GM23338 (cell line): ENCODE measurements around the gene PRPSAP2. TPM values are rescaled to one million over a fixed set of nuclear protein-coding genes. Genes with fewer than 3 reads are reported as not detected.

ENCODE experiments used
- ATAC-seq: fragments of 200-7000 bp; cut with Tn5 transposase; 3 replicates; pipeline ENCODE4 v1.9.1; 2020
- DNase-seq: peaks from one replicate; pipeline ENCODE4 v3.0.0-alpha.2; 2015; ENCODE audit warnings: low spot score
- H2AFZ ChIP-seq: fragments of 200-600 bp; sonication (generic); 2 replicates; pipeline ENCODE4 v1.8.0; 2016; ENCODE audit warnings: antibody characterized with exemption, mild to moderate bottlenecking, moderate library complexity
- H3F3A ChIP-seq: fragments of 200-600 bp; sonication (generic); replicated peaks from 2 replicates; pipeline ENCODE4 v1.8.0; 2017; ENCODE audit warnings: antibody characterized with exemption, mixed run types, low read depth
- H3K27ac ChIP-seq: fragments of 200-600 bp; sonication (generic); 2 replicates; pipeline ENCODE4 v1.6.1; 2016; ENCODE audit warnings: low read depth
- H3K27me3 ChIP-seq: fragments of 200-600 bp; sonication (generic); 2 replicates; pipeline ENCODE4 v1.8.0; 2016; ENCODE audit warnings: mild to moderate bottlenecking, mixed run types, moderate library complexity; ENCODE audit not compliant: insufficient read depth
- H3K36me3 ChIP-seq: fragments of 200-600 bp; sonication (generic); 2 replicates; pipeline ENCODE4 v1.8.0; 2016; ENCODE audit warnings: mild to moderate bottlenecking; ENCODE audit not compliant: insufficient read depth
- H3K4me1 ChIP-seq: fragments of 200-600 bp; sonication (generic); 2 replicates; pipeline ENCODE4 v1.8.0; 2016; ENCODE audit warnings: mild to moderate bottlenecking, moderate library complexity; ENCODE audit not compliant: insufficient read depth
- H3K4me2 ChIP-seq: fragments of 200-600 bp; sonication (generic); 2 replicates; pipeline ENCODE4 v1.7.1; 2017; ENCODE audit warnings: mixed run types
- H3K4me3 ChIP-seq: fragments of 200-600 bp; sonication (generic); 2 replicates; pipeline ENCODE4 v1.6.1; 2016; ENCODE audit warnings: mixed run types
- H3K79me2 ChIP-seq: fragments of 200-600 bp; sonication (generic); replicated peaks from 2 replicates; pipeline ENCODE4 v1.8.0; 2017; ENCODE audit warnings: mild to moderate bottlenecking; ENCODE audit not compliant: insufficient read depth
- H3K9me2 ChIP-seq: fragments of 200-600 bp; sonication (generic); 2 replicates; pipeline ENCODE4 v1.8.0; 2017; ENCODE audit not compliant: insufficient read depth
- H4K20me1 ChIP-seq: fragments of 200-600 bp; sonication (generic); replicated peaks from 2 replicates; pipeline ENCODE4 v1.8.0; 2017; ENCODE audit warnings: mild to moderate bottlenecking; ENCODE audit not compliant: insufficient read depth
- H3K27ac Mint-ChIP-seq: 2 replicates; pipeline ENCODE4 v1.8.0; 2020; ENCODE audit warnings: inconsistent platforms, mild to moderate bottlenecking, moderate library complexity, mixed read lengths
- H3K27me3 Mint-ChIP-seq: 3 replicates; pipeline ENCODE4 v1.8.0; 2022; ENCODE audit warnings: low read depth, mild to moderate bottlenecking, moderate library complexity, mixed read lengths, inconsistent platforms; ENCODE audit not compliant: insufficient read depth, poor library complexity
- H3K36me3 Mint-ChIP-seq: 3 replicates; pipeline ENCODE4 v1.8.0; 2021; ENCODE audit warnings: low read depth, mild to moderate bottlenecking, inconsistent platforms, moderate library complexity, mixed read lengths
- H3K4me1 Mint-ChIP-seq: 3 replicates; pipeline ENCODE4 v1.8.0; 2020; ENCODE audit warnings: mild to moderate bottlenecking, inconsistent platforms, mixed read lengths
- H3K4me3 Mint-ChIP-seq: 3 replicates; pipeline ENCODE4 v1.8.0; 2021; ENCODE audit warnings: moderate library complexity, mild to moderate bottlenecking, inconsistent platforms, mixed read lengths
- H3K9me3 Mint-ChIP-seq: 3 replicates; pipeline ENCODE4 v1.8.0; 2020; ENCODE audit warnings: moderate library complexity, mild to moderate bottlenecking, inconsistent platforms, mixed read lengths
- CREB1 ChIP-seq: fragments of 250-450 bp; sonication (Bioruptor Pico); IDR thresholded peaks from 2 replicates; pipeline ENCODE4 v1.5.0; 2020; ENCODE audit warnings: low read depth, mild to moderate bottlenecking, moderate library complexity
- CTCF ChIP-seq, 2 experiments: fragments of 200-600 bp in 1 of 2; sonication (generic) in 1 of 2; conservative IDR thresholded peaks; 2 replicates each; pipeline versions ENCODE4 v1.5.1 to v1.6.1; 2016 to 2017; ENCODE audit warnings: antibody characterized with exemption in 2 of 2, low read depth in 2 of 2, mild to moderate bottlenecking in 2 of 2, moderate library complexity in 1 of 2
- ETS1 ChIP-seq: IDR thresholded peaks from 2 replicates; pipeline ENCODE4 v1.6.1; 2016; ENCODE audit warnings: antibody characterized with exemption
- EZH2 ChIP-seq: fragments of 200-600 bp; sonication (generic); IDR thresholded peaks from one replicate; pipeline ENCODE4 v1.8.0; 2017; ENCODE audit warnings: antibody characterized with exemption, mild to moderate bottlenecking, low read depth; ENCODE audit not compliant: unreplicated experiment
- EZH2phosphoT487 ChIP-seq: fragments of 200-600 bp; sonication (generic); IDR thresholded peaks from one replicate; pipeline ENCODE4 v1.8.1; 2018; ENCODE audit warnings: antibody characterized with exemption; ENCODE audit not compliant: unreplicated experiment
- NANOG ChIP-seq: IDR thresholded peaks from 2 replicates; pipeline ENCODE4 v1.6.1; 2016; ENCODE audit warnings: antibody characterized with exemption, borderline replicate concordance
- POLR2AphosphoS5 ChIP-seq: IDR thresholded peaks from 2 replicates; pipeline ENCODE4 v1.6.1; 2016; ENCODE audit warnings: antibody characterized with exemption, low read depth
- STAT1 ChIP-seq: IDR thresholded peaks from one replicate; pipeline ENCODE4 v1.6.1; 2016; ENCODE audit warnings: antibody characterized with exemption; ENCODE audit not compliant: unreplicated experiment
- ZNF114 ChIP-seq: fragments of 250-450 bp; sonication (Bioruptor Pico); IDR thresholded peaks from 2 replicates; pipeline ENCODE4 v1.5.0; 2020; ENCODE audit warnings: mild to moderate bottlenecking, moderate library complexity
- polyA plus RNA-seq: library from polyadenylated mRNA; unstranded; fragments of >200 nt; fragmentation: Nextera tagmentation; extraction: Ambion mirVana; gene quantifications from 2 replicates; pipeline ENCODE4 v1.2.1, GENCODE V29; 2016
- total RNA-seq: library from RNA; depleted of rRNA; stranded (reverse); fragments of >200 nt; shearing (Covaris generic); gene quantifications from 2 replicates; pipeline ENCODE4 v1.2.3, GENCODE V29; 2014
- TF ChIP-seq, protein P1 (sequence below): IDR thresholded peaks from one replicate; pipeline ENCODE4 v1.6.1; 2018; ENCODE audit warnings: antibody characterized with exemption; ENCODE audit not compliant: unreplicated experiment

Gene PRPSAP2
- total and polyA plus RNA-seq, 2 experiments from 2014 or later, result 34.6 to 54.4 TPM

DNA sequence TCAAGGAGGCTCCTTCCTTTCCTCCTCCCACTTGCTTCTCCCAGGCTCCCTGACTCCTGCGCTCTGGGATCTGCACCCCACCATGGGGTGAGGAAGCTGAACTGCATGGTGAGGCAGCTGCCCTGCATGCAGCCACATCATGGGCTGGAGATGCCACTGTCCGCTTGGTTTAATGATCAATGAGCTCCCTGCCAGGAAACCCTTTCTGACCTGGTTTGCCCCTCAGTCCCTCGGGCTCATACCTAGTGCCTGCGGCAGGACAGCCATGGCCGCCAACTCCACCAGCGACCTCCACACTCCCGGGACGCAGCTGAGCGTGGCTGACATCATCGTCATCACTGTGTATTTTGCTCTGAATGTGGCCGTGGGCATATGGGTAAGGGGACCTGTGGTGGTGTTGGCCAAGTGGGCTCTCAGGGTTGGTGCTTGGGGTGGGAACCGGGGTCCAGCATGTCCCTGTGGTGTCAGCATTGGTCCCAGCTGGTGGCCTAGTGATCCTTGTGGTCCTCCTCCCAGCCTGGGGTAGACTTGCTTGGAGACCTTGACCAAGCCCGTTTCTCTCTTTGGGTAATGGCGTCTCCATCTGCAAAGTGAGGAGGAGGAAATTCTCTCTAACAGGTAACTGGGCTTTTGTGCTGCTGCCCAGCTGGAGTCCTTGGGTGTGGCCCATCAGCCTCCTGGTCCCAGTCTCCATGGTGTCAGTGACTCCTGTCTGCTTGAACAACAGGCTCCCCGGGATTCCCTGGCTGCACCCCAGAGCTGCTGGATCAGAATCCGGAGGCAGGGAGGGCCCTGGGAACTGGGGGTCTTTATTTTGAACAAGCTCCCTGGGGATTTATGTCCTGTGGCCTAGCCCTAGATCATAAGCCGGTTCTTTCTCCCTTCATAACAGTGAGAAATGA lies 94.3 kb downstream of the PRPSAP2 start, which contains the start of gene SLC5A10:
TSS of gene SLC5A10 (plus strand) at position 225 of the 902 bp plus-strand sequence. CDS start at position 266, 41 bp downstream.
- peak; percentile 64 for DNase-seq
- Histone ChIP-seq H3K9me2 (no peaks in the 10 kb centered on the region), H3K27ac (no peak within 1 kb of the TSS), H2AFZ (peak within 1 kb of the TSS; percentile 74; the same call in 1 of the 2 replicates), H4K20me1 (no peaks in the 10 kb centered on the region), H3F3A (no peaks in the 10 kb centered on the region), H3K4me3 (no peak within 1 kb of the TSS), H3K79me2 (no peaks in the 10 kb centered on the region), H3K4me1 (no peaks in the 10 kb centered on the region), H3K27me3 (no peaks in the 10 kb centered on the region), H3K36me3 (no peaks in the 10 kb centered on the region), H3K4me2 (no peak within 1 kb of the TSS)
- peaks cover 2% of the 10 kb centered on the region; the same call in 1 of the 3 replicates for H3K9me3 Mint-ChIP-seq
- H3K4me1 Mint-ChIP-seq, result no peaks in the 10 kb centered on the region
- no peak within 1 kb of the TSS for H3K4me3 Mint-ChIP-seq
- no peaks in the 10 kb centered on the region for H3K36me3 Mint-ChIP-seq
- TF ChIP-seq EZH2phosphoT487 (no peak), CTCF (conservative IDR thresholded peaks at IDR 0.05; ENCODE audit: low read depth in 2 of 2) (peak; percentile 36 to 62)
- H3K27ac Mint-ChIP-seq, result no peak within 1 kb of the TSS
- peak; percentile 95 for ATAC-seq
- peaks cover 7% of the 10 kb centered on the region for H3K27me3 Mint-ChIP-seq

GRCh38 chr17:18953231-18953728 lies 95.3 kb downstream of the PRPSAP2 start:
- Histone ChIP-seq H3K4me3 (no peak overlapping the region), H4K20me1 (no peaks in the 10 kb centered on the region), H2AFZ (no peak overlapping the region), H3K27ac (no peak overlapping the region), H3K36me3 (no peaks in the 10 kb centered on the region), H3K4me1 (no peaks in the 10 kb centered on the region), H3K27me3 (no peaks in the 10 kb centered on the region), H3K4me2 (no peak overlapping the region), H3K9me2 (no peaks in the 10 kb centered on the region), H3K79me2 (no peaks in the 10 kb centered on the region), H3F3A (no peaks in the 10 kb centered on the region)
- ATAC-seq (no peak), DNase-seq (no peak)
- Mint-ChIP-seq H3K4me3 (no peak overlapping the region), H3K4me1 (no peaks in the 10 kb centered on the region), H3K9me3 (no peaks in the 10 kb centered on the region), H3K27me3 (peaks cover 7% of the 10 kb centered on the region), H3K36me3 (no peaks in the 10 kb centered on the region), H3K27ac (no peak overlapping the region)
- no peak for TF ChIP-seq CTCF (conservative IDR thresholded peaks at IDR 0.05; ENCODE audit: low read depth in 2 of 2)
- TF ChIP-seq POLR2AphosphoS5, result no peak
- TF ChIP-seq EZH2, result no peak
- TF ChIP-seq NANOG, result no peak
- TF ChIP-seq, protein P1, sequence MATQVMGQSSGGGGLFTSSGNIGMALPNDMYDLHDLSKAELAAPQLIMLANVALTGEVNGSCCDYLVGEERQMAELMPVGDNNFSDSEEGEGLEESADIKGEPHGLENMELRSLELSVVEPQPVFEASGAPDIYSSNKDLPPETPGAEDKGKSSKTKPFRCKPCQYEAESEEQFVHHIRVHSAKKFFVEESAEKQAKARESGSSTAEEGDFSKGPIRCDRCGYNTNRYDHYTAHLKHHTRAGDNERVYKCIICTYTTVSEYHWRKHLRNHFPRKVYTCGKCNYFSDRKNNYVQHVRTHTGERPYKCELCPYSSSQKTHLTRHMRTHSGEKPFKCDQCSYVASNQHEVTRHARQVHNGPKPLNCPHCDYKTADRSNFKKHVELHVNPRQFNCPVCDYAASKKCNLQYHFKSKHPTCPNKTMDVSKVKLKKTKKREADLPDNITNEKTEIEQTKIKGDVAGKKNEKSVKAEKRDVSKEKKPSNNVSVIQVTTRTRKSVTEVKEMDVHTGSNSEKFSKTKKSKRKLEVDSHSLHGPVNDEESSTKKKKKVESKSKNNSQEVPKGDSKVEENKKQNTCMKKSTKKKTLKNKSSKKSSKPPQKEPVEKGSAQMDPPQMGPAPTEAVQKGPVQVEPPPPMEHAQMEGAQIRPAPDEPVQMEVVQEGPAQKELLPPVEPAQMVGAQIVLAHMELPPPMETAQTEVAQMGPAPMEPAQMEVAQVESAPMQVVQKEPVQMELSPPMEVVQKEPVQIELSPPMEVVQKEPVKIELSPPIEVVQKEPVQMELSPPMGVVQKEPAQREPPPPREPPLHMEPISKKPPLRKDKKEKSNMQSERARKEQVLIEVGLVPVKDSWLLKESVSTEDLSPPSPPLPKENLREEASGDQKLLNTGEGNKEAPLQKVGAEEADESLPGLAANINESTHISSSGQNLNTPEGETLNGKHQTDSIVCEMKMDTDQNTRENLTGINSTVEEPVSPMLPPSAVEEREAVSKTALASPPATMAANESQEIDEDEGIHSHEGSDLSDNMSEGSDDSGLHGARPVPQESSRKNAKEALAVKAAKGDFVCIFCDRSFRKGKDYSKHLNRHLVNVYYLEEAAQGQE, result no peak
- no peak for TF ChIP-seq EZH2phosphoT487
- no peak for TF ChIP-seq ETS1
- no peak for TF ChIP-seq ZNF114 (CRISPR knock-in tag)
- no peak for TF ChIP-seq STAT1
- TF ChIP-seq CREB1 (CRISPR knock-in tag), result no peak
